Measurements from ENCODE around the gene NHERF1.

Gene NHERF1

DNA sequence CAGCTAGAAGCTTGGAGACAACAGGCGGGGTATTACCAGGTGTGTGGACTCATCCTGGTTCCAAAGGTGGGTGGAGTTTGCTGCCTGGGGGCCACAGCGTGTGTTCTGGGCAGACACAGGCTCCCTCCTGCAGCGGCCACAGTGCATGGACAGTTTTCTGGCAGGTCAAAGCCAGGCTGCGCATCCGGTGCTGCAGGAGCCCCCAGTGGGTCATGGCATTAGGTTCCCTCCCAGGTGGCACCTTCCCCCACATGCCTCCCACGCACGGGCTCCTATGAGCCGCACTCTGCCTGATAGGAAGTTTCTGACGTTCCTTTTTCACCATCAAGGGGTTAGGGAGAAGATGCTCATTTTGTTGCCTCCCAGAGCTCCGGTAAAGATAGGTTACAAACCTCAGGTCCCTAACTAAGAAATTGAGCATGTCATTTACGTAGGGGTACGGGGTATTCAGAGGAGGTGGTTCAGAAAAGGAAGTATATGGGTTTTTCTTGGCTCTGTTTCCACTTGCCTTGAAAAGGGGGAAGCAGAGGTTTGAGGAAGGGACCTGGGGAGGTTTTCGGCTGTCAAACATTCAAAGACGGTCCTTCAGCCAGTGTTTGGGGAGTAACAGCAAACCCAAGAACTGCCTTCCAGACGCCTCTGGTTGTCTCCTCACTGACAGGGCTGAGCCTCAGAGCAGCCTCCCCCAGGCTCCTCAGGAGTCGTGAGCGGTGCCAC lies 60.4 kb downstream of the NHERF1 start:
- DNase-seq (ENCODE audit: low read depth), result no peak
- H3K4me3 ChIP-seq (ENCODE audit: control insufficient read depth, low read depth, low read length), result no peak overlapping the region
- TF ChIP-seq, protein P1, sequence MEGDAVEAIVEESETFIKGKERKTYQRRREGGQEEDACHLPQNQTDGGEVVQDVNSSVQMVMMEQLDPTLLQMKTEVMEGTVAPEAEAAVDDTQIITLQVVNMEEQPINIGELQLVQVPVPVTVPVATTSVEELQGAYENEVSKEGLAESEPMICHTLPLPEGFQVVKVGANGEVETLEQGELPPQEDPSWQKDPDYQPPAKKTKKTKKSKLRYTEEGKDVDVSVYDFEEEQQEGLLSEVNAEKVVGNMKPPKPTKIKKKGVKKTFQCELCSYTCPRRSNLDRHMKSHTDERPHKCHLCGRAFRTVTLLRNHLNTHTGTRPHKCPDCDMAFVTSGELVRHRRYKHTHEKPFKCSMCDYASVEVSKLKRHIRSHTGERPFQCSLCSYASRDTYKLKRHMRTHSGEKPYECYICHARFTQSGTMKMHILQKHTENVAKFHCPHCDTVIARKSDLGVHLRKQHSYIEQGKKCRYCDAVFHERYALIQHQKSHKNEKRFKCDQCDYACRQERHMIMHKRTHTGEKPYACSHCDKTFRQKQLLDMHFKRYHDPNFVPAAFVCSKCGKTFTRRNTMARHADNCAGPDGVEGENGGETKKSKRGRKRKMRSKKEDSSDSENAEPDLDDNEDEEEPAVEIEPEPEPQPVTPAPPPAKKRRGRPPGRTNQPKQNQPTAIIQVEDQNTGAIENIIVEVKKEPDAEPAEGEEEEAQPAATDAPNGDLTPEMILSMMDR (IDR thresholded peaks at IDR 0.05; ENCODE audit: control insufficient read depth, insufficient read depth, low read depth, low read length, missing control alignments), result no peak

GRCh38 chr17:74810699-74811485 lies 62.5 kb downstream of the NHERF1 start:
- TF ChIP-seq, protein P1 (IDR thresholded peaks at IDR 0.05; ENCODE audit: control insufficient read depth, insufficient read depth, low read depth, low read length, missing control alignments), result no peak
- no peak overlapping the region for H3K4me3 ChIP-seq (ENCODE audit: control insufficient read depth, low read depth, low read length)
- no peak for DNase-seq (ENCODE audit: low read depth)

DNA sequence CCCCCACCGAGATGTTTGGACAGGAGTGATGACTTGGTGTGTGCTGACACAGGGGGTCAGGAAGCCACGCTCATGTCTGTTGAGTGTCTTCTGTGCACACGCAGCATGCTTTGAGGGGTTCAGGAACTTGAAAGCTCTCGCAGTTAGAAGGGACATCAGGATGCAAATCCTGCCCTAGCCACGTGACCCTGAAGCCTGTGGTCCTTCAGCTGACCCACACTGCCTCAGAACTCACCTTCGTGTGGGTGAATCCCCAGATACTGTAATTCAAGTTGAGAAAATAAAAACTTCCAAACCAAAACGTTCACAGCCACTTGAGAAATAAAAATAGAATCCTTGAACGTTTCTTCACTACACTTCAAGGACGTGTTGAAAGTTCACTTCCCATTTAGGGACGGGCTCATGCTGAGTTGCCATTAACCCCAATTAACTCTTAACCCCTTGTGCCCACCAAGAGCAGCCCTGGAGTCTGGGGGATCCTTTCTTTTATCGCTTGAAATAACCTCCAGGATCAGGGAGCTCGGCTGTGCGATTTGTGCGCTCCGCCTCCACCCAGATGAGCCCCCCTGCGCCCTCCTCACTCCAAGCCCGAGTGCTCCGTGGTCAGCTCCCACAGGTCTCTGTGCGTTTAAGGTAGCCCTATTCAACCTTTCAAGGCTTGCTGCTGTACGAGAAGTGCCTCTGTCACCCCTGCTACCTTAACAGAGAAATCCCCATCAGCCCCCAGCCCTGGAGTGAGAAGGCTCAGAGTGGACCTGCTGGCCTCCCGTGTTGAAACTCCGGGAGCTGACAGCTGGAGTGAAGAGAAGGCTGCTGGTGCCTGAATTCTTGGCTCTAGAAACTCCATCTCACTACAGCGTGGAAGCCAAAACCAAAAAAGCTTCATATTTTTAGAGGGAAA lies 63.9 kb downstream of the NHERF1 start:
- TF ChIP-seq, protein P1 (IDR thresholded peaks at IDR 0.05; ENCODE audit: control insufficient read depth, insufficient read depth, low read depth, low read length, missing control alignments), result no peak
- DNase-seq (ENCODE audit: low read depth), result no peak
- H3K4me3 ChIP-seq (ENCODE audit: control insufficient read depth, low read depth, low read length), result no peak overlapping the region

GRCh38 chr17:74814453-74814852 lies 66.0 kb downstream of the NHERF1 start:
- TF ChIP-seq, protein P1 (IDR thresholded peaks at IDR 0.05; ENCODE audit: control insufficient read depth, insufficient read depth, low read depth, low read length, missing control alignments), result no peak
- DNase-seq (ENCODE audit: low read depth), result no peak
- no peak overlapping the region for H3K4me3 ChIP-seq (ENCODE audit: control insufficient read depth, low read depth, low read length)

DNA sequence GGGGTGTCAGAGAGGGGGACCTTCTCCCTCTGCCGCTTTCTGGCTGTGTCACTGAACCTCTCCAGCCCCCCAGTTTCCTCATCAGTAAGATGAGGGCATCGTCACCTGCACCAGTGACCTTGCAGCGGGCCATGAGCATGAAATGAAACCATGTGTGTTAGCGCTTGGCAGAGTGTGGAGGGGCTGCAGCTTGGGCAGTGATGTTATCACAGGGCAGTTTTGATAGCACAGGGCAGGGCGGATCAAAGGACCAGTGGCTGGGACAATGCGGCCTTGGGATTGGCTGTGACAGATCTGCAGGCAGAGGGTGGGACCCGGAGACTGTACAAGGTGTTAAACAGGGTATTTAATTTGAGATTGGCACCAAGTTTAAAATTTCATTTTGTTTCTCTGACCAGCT lies 66.6 kb downstream of the NHERF1 start:
- no peak overlapping the region for H3K4me3 ChIP-seq (ENCODE audit: control insufficient read depth, low read depth, low read length)
- TF ChIP-seq, protein P1 (IDR thresholded peaks at IDR 0.05; ENCODE audit: control insufficient read depth, insufficient read depth, low read depth, low read length, missing control alignments), result no peak
- no peak for DNase-seq (ENCODE audit: low read depth)
